Activated T-helper 1 cell treated with Interleukin-2 at 50 U/mL for 16 hours (primary cell): ENCODE measurements around the gene AQP2.

Experiments used
- DNase-seq: peaks from one replicate; pipeline ENCODE4 v3.0.0-alpha.2; 2020; ENCODE audit warnings: low read depth

The AQP2 gene

DNA sequence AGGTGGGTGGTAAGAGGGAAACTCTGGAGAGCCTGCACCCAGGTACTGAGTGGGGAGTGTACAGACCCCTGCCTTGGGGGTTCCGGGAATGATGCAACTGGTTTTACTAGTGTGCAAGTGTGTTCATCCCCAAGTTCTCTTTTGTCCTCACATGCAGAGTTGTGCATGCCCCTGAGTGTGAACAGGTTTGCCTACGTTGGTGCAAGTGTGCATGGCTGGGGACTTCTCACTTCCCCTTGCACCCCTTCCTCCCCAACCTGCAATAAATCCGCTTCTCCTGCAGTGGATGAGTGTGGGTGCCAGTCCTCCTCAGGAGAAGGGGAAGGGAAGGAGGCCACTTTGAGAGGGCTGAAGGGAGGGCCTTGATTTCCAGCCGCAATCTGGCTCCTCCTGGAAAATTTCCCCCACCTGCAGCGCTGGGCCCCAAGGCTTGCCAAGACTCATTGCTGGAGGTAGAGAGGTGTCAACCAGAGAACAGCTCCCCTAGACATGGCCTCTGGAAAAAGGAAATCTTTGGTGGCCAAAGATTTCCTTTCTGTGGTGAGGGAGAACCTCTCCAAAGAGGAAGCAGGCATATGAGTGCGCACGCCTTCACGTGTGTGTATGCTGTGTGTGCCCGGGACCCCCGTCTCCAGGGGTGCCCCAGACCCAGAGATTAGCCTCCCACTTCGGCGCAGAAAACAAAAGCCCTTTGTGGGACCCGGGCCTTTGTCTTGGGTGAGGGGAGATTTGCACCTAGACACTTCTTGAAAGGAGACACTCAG is 5.5 kb downstream of the AQP2 start:
- no peak for DNase-seq

DNA sequence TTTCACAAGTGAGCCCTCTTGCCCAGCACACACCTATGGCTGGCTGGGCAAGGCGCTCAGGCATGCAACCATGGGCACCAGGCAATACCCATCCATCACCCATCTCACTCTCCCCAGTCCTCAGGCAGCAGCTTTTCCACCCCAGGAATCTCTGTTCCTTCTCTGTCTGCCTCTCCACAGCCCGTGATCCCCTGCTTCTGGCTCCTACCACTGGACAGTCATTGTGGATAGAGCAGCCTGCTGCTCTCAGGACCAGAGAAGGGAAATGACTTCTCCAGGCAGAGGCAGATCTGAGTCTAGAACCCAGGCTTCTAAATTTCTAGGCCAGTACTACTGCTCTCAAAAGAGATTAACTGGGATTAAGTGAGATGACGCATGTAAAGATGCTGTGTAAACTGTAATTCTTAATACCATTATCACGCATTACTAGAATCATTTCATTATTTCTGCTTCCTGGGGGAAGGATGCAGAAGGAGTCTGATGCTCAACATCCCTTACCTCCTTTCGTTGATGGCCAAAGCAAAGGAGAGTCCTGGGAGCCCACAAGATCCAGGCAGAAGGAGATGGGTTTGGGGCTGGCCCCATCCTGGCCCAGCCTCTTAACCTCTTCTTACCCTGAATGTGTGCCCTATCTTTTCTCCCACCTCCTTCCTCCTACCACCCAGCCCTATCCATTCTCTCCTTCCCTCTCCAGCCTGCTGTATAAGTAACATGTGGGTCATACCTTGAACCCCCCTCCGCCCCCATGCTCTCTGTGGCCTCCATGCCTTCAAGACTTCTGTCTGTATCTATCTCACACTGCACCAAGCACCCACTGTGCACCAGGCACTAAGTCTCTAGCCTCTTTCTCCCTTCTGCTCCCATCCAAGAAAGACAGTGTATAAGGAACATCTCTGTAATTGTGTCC is 6.4 kb downstream of the AQP2 start:
- DNase-seq = no peak

DNA sequence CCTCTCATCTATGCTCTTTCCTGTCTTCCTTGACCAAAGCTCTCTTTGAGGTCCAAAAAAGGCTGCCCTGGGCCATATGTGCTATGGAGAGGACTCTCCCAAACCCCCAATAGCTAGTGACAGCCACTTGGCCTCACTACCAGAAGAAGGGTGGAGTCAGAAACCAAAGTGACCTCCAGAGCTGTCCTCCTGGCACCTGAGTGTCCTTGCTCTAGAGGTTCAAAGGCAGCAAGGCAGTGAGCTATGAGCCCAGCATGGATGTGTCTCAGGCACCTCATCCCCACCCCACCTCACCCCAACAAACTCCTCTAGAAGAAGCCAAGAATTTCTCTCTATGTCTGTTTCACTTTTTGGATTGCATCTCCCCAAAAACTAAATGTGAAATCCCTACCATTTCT is 7.0 kb downstream of the AQP2 start:
- DNase-seq = no peak

DNA sequence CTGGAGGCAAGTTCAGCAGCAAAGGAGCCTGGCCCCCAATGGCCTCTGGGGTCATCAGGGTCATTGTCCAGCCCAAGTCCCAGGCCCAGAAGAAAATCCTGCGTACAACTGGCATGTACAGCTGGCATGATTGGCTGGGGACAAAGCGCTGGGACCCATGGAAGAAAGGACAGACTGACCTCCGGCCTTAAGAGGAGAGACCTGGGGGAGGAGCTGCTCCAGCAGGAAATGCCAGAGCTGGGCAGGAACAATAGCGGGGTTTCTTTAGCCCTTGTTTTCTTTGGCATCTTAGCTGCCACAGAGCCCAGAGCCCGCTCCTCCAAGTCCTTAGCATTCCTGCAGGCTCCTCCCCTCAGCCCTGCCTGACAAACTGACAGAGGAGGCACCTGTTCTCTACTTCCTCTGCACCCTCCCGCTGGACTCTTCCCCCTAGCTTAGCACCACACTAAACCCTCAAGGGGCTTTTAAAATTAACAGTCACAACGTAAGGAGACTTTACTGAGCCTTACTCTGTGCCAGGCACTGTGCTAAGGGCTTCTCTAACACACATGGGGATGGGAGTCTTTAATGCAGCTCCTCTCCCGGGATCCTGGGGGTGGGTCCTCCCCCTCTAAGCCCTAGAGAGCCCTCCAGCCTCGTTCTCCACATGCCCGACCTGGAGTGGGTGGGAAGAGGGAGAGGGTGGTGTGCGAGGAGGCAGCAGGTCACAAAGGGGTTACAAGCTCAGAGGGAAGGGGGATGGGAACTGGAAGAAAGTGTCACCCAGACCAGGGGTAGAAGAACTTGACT is 9.3 kb downstream of the AQP2 start:
- DNase-seq = no peak

DNA sequence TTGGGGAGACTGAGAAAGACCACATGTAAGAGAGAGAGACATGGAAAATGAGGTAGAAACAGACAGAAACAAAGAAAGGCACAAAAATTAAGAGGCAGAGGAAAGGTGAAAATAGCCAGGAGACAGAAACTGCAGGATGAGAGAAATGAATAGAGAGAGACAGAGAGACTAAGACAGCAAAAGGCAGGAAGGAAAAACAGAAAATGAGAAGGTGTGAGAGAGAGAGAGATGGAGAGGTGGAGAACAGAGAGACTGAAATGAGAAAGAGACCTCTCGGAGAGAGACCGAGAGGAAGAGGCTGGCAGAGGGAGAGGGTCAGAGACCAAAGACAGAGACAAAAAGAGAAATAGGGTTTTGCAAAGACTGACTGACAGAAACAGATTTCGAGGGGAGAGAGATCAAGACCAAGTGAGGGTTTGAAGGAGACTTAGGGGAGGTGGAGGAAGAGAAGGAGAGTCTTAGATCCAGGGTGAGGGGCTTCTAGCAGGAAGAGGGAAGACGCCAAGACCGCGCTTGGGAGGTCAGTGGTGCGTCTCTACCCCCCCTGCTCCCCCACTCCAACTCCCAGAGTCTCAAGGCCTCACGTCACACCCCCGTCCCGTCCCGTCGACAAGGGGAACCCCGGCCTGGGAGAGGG is 10.1 kb downstream of the AQP2 start:
- no peak for DNase-seq

DNA sequence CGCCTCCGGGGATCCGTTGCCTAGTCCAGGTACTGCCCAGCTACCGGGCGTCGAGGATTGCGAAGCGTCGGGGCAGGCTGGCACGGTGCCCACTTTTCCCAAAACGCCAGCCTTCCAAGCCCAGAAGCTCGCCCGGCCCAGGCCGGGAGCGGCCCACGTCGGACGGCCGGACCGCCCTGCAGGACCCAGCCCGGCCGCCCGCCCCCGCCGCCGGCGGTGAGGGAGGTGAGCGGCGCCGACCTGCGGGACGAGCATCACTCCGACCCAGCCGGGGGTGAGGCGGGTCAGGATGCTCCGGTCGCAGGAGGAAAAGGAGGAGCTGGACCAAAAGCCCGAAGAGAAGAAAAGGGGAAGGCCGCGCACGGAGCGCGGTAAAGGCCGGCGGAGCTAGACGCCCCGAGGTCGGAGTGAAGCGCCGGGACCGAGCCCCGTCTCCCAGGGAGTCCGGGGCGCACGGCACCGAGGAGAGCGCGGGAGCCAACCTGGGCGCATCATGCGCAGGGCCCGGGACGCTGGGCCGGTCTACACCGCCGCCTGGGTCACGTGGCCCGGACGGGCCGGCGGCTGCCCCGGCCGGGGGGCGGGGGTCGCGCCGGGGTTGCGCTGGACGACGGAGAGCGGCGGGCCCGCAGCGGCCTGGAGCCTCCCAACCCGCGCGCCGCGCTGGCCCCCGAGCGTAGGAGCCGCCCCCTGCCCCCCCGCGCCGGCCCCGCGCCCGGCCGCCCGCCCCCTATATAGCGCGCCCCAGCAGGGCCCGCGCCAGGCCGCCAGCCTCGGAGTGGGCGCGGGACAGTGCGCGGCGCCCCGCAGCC is 10.8 kb downstream of the AQP2 start, which contains the start of gene AQP5:
Gene AQP5, plus strand, starts transcription at position 762 of the 812 bp plus-strand sequence. CDS start 146 bp downstream, outside the sequence.
- no peak for DNase-seq

DNA sequence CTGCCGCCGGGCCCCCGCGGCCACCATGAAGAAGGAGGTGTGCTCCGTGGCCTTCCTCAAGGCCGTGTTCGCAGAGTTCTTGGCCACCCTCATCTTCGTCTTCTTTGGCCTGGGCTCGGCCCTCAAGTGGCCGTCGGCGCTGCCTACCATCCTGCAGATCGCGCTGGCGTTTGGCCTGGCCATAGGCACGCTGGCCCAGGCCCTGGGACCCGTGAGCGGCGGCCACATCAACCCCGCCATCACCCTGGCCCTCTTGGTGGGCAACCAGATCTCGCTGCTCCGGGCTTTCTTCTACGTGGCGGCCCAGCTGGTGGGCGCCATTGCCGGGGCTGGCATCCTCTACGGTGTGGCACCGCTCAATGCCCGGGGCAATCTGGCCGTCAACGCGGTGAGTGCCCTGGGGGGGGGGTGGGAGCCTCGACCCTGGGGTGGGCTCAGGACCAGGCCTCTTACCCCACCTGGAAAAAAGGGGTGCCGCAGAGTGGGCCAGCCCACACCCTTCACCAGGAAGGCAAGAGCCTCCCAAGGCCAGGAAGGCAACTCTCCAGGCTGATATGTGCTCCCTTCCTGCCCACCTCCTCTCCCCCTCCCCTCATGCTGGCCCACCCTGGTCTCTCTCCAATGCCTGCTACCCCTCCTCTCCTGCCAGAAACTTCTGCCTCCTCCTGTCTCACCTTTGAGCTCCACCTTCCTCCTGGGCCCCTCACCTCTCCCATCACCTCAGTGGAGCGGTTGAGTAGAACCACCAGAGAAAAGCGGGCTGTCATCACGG is 11.6 kb downstream of the AQP2 start:
- no peak for DNase-seq

DNA sequence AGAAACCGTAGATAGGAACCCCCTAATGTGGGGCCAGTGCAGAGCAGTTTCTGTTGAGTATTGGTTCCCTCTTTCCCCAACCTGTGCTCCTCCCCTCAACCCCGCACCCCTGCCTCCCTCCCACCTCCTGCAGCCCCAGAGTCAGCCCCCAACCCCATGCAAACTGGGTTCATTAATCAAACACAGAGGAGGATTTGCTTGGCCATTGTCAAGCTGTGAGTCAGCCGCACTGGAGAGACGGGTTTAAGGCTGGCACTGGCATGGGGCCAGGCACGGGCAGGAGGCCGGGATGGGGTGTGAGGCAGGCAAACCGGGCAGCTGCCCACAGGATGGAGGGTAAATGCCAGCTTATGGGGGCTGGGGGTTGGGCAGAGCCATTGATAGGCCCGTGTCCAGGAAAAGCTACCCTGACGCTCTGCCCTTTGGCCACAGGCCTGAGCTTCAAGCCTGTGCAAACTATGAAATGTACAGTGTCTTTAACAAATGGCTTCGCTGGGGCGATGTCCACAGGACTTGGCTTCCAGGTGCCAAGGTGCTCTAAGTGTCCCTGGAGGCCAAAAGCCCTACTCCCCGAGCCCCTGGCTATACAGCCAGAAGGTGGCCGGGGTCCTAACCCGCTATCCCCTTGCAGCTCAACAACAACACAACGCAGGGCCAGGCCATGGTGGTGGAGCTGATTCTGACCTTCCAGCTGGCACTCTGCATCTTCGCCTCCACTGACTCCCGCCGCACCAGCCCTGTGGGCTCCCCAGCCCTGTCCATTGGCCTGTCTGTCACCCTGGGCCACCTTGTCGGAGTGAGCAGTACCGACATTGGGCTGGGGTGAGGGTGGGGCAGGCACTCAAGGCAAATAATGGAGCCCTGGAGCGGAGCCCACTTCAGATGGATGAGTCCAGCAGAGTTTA is 12.6 kb downstream of the AQP2 start:
- DNase-seq = no peak

DNA sequence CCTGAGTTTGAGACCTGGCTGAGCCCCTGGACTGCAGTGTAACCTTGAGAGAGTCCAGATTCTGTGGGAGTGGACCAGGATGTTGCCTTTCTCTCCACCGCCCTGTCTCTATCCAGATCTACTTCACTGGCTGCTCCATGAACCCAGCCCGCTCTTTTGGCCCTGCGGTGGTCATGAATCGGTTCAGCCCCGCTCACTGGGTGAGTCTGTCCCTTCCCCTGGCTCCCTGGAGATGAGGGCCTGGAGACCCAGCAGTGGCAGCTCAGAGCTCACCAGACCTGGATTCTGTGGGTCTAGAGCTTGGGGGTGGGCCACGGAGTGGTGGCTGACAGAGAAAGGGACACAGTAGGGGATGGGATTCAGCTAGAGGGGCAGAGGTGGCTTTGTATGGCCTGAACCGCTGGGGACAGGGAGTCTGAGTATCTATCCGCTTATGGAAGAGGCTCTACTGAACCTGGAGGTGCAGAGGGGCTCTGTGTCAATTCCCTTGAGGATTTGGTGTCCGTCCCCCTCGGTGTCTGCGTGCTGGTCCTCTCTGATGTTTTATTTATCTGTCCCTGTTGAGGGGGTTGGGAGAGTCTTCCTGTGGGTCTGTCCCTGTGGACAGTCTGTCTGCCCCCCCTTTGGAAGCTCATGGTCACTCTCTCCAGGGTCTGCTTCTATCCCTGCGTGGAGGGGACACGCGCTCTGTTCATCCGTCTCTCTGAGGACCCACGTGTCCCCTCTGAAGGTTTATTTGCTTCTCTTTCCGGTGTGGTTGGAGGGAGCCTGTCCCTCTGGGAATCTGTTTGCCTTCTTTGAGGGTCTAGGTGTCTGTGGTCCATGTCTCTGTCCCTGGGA is 13.7 kb downstream of the AQP2 start:
- no peak for DNase-seq

DNA sequence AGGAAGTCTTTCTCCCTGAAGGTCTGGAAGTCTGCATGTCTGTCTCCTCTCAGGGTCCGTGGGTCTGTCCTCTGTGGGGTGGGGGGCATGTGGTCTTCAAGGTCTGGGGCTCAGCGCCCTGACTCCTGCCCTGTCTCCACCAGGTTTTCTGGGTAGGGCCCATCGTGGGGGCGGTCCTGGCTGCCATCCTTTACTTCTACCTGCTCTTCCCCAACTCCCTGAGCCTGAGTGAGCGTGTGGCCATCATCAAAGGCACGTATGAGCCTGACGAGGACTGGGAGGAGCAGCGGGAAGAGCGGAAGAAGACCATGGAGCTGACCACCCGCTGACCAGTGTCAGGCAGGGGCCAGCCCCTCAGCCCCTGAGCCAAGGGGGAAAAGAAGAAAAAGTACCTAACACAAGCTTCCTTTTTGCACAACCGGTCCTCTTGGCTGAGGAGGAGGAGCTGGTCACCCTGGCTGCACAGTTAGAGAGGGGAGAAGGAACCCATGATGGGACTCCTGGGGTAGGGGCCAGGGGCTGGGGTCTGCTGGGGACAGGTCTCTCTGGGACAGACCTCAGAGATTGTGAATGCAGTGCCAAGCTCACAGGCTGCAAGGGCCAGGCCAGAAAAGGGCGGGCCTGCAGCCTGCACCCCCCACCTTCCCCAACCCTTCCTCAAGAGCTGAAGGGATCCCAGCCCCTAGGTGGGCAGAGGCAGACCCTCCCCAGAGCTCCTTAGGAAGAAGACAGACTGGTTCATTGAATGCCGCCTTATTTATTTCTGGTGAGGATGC is 14.5 kb downstream of the AQP2 start:
- DNase-seq = no peak

DNA sequence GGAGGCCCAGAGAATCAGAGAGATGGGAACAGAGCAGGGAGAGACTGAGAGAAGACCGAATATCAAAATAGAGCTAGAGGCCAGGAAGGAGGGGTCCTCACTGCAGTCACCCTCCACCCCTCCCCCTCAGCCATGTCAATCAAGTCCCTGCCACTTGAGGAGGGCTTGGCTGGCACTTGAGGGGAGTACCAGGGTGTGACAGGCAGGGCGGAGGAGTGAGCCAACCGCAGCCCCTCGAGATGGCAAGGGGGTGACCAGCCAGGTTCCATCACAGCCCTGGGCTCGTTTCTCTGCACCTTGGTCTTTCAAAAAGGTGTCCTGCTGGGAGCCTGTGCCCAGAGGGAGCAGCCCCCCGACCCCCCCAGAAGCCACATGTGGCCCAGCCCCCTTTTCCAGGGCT is 15.3 kb downstream of the AQP2 start:
- DNase-seq = no peak

DNA sequence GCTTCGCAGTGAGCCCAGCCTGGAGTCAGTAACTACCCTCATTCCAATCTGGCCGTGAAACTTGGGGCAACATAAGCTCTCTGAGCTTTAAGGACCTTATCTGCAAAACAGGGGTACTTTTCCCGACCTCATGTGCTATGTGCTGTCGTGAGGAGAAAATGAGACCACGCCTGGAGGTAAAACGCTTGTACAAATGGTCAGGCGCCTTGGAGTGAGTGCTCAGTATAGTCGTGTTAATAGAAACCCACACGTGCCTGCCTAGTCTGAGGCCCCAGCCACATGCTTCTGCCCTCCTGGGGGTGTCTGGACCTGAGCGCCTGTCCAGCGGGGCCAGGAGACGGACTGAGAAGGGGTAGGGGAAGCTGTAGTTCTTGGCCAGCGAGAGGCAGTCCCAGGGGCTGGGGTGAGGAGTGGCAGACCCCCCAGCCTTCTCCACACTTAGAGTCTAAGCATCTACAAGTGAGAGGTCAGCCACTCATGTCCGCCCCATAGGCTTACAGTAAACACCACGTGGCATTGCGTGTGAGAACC is 16.0 kb downstream of the AQP2 start:
- no peak for DNase-seq

DNA sequence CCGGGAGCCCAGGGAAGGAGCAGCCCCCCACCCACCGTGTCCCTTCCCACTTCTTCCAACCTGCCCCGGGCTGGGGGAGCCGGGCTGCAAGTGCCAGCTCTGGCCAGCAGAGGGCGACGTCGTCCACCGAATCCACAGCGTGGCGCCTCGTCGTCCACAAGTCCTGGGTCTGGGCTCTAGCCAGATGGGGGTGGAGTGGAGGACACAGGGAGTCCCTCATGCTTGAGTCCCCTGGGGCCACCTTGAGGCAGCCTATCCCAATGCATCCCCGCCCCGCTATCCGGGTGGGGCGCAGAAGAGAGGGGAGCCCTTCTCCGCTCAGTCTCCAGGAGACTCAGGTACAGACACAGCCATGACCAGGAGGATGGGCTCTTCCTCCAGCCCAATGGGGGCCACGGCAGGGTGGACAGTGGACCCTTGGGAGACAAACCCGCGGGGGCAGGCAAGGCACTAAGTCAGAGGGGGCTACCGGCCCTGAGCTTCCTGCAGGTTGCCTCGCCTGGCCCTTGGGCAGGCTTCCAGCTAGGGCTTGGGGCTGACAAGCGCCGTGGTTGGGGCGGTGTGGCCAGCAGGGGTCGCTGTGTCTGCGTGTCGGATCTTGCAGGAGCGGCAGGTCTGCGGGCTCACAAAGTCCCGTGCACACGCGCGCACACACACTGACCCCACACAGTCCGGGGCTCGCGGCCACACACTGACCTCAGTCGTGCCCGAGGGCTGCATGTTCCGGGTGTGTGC is 16.7 kb downstream of the AQP2 start:
- peak; percentile 83 for DNase-seq

DNA sequence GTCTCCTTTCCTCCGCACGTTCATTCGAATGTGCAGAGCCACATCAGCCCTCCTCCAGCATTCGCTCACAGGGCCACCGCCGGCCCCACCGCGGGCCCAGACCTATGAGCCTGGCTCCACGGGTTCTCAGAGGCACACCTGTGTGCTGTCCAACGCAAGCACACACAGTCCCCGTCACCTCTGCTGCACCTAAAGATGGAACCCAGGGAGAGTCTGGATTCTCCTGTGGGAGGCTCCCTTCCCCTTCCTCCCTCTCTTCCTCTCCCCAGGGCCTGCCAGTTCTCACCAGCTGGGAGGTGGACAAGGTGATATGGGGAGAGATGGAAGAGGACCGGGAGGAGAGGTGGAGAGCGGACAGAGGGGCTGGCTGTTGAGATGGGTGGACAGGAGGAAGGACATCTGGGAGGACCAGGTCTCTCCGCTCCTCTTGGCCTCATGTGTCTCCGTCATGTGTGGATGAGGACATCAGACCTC is 17.3 kb downstream of the AQP2 start:
- no peak for DNase-seq

DNA sequence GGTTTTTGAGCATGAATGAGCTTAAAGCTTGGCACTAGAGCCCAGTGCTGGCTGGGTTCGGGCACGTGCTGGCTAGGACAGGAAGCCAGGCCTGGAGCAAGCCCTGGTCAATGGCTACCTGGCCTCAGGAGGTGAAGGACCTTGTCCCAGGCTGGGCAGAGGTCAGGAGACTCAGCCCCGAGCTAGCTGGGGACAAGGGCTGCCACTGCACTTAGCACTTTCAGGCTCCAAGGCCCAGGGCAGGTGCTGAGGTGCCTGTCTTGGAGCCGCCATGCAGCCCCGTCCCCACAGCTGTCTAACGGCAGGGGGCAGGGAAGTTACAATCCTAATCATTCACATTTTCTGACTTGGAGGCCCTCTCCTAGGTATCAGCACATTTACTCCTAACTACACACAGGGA is 17.9 kb downstream of the AQP2 start:
- DNase-seq = no peak

DNA sequence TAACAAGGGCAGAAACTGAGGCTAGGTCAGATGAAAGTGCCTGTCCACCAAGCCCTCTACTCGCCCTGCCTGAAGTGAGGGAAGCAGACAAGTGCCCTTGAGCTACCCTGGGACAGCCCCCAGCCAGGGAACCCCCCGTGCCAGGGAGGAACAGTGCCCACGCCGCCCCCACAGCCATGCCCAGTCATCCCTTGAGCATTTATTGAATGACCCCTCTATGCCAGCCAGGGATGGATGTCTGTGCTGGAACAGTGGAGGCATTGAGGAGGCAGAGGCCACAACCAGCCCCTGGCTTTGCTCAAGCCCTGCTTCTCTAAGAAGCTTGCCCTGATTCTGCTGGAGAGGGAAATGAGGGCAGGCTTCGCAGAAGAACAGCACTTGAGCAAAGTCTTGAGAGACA is 18.5 kb downstream of the AQP2 start:
- DNase-seq = no peak
